ENCODE data around the gene IGFBP4.
"Not testable (repeated sequence)": the region's sequence is repeated elsewhere in the genome, so short reads cannot be mapped to it uniquely, and the experiment has no call there.

IGFBP4 gene

DNA sequence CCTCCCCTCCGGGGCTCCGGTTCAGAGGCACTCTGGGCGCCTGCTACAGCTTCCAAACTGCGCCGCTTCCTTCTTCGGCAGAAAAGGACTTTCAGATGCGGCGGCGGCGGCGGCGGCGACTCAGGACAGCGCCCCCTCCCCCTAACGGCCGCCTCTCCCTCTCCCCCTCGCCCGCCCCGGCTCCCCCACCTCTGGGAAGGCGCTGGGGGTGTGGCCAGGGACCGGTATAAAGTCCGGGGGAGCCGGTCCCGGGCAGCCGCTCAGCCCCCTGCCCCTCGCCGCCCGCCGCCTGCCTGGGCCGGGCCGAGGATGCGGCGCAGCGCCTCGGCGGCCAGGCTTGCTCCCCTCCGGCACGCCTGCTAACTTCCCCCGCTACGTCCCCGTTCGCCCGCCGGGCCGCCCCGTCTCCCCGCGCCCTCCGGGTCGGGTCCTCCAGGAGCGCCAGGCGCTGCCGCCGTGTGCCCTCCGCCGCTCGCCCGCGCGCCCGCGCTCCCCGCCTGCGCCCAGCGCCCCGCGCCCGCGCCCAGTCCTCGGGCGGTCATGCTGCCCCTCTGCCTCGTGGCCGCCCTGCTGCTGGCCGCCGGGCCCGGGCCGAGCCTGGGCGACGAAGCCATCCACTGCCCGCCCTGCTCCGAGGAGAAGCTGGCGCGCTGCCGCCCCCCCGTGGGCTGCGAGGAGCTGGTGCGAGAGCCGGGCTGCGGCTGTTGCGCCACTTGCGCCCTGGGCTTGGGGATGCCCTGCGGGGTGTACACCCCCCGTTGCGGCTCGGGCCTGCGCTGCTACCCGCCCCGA lies at the start of gene IGFBP4:
Gene IGFBP4, plus strand, starts transcription at position 255 of the 792 bp plus-strand sequence. Its CDS starts 286 bp downstream, at position 541.
- Histone ChIP-seq H3K27ac (peak within 1 kb of the TSS; percentile 87 to 97 (median 96)), H3K4me2 (peak within 1 kb of the TSS; percentile 90 to 100 (median 96)), H3K36me3 (peaks cover 0 to 12% (median 0%) of the 10 kb centered on the region in 11 experiments; a peak in 4 of 22 replicates), H3K27me3 (no peaks in the 10 kb centered on the region), H4K20me1 (peaks cover 0 to 22% (median 11%) of the 10 kb centered on the region in 11 experiments; a peak in 11 of 22 replicates), H3K9me3 (replicated peaks in 1 of 11) (no peaks in the 10 kb centered on the region), H3K4me3 (peak within 1 kb of the TSS; percentile 63 to 93 (median 82)), H3K4me1 (peaks cover 50 to 72% (median 63%) of the 10 kb centered on the region in 10 experiments), H3K9ac (peak within 1 kb of the TSS; percentile 90 to 98 (median 96))
- peak in 1 of 11 experiments; percentile 46; a peak in 3 of 22 replicates for TF ChIP-seq Cebpa-rat (IDR thresholded peaks at IDR 0.05)

GRCh38 chr17:40399185-40399584 lies 44.1 kb upstream of the IGFBP4 start:
- Histone ChIP-seq H3K27ac (no peak overlapping the region), H3K36me3 (peaks cover 0 to 100% (median 100%) of the 10 kb centered on the region in 11 experiments; a peak in 20 of 22 replicates), H3K4me2 (no peak overlapping the region), H3K9me3 (replicated peaks in 1 of 11) (no peaks in the 10 kb centered on the region), H4K20me1 (peaks cover 0 to 25% (median 3%) of the 10 kb centered on the region in 11 experiments; a peak in 6 of 22 replicates), H3K4me3 (no peak overlapping the region), H3K4me1 (no peaks in the 10 kb centered on the region), H3K9ac (no peak overlapping the region), H3K27me3 (no peaks in the 10 kb centered on the region)
- no peak for TF ChIP-seq Cebpa-rat (IDR thresholded peaks at IDR 0.05)

DNA sequence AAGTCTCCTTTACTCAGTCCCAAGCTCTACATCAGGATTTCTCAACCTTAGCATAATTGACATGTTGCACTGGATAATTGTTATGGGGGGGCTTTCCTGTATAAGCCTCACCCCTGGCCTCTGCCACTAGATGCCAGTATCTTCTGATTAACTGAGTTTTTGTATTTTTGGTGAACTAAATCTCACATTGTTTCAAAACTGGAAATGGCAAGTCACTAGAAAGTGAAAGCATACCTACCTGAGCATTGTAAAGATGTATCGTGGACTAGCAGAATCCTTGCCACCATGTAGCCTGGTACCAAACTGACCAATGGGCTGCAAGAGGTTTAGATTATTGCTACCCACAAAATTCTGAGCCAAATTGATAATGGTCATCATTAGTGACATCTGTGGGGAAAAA lies 40.6 kb upstream of the IGFBP4 start:
- Histone ChIP-seq H3K36me3 (peaks cover 0 to 100% (median 100%) of the 10 kb centered on the region in 11 experiments; a peak in 21 of 22 replicates), H3K27ac (no peak overlapping the region), H3K4me3 (no peak overlapping the region), H3K4me2 (no peak overlapping the region), H3K9me3 (replicated peaks in 1 of 11) (no peaks in the 10 kb centered on the region), H3K4me1 (no peaks in the 10 kb centered on the region), H3K9ac (no peak overlapping the region; a peak in 1 of 22 replicates), H4K20me1 (peaks cover 0 to 25% (median 0%) of the 10 kb centered on the region in 11 experiments; a peak in 8 of 22 replicates), H3K27me3 (no peaks in the 10 kb centered on the region)
- TF ChIP-seq Cebpa-rat (IDR thresholded peaks at IDR 0.05): no peak

DNA sequence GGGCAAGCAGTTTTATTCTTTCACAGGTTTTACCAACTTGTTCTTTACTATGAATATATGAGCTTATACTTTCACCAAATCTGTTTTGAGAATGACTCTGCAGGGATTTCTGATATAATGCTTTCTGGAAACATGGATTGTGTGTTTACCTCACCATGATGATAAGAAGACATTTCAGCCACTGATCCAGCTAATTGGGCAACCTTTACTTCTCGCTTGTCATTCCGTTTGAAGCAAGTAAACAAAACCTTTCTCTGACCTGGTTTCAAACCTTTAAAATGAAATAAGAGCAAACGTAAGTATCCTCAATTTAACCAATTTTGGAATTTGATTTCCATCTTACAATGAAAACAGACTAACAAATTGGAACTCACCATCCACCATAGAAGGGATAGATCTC lies 39.2 kb upstream of the IGFBP4 start:
- Histone ChIP-seq H3K9me3 (replicated peaks in 1 of 11) (no peaks in the 10 kb centered on the region), H4K20me1 (peaks cover 0 to 30% (median 2%) of the 10 kb centered on the region in 11 experiments; a peak in 7 of 22 replicates), H3K27ac (no peak overlapping the region), H3K27me3 (no peaks in the 10 kb centered on the region), H3K36me3 (peaks cover 0 to 100% (median 99%) of the 10 kb centered on the region in 11 experiments; a peak in 21 of 22 replicates), H3K4me2 (no peak overlapping the region), H3K4me1 (no peaks in the 10 kb centered on the region), H3K4me3 (no peak overlapping the region), H3K9ac (no peak overlapping the region)
- no peak for TF ChIP-seq Cebpa-rat (IDR thresholded peaks at IDR 0.05)

DNA sequence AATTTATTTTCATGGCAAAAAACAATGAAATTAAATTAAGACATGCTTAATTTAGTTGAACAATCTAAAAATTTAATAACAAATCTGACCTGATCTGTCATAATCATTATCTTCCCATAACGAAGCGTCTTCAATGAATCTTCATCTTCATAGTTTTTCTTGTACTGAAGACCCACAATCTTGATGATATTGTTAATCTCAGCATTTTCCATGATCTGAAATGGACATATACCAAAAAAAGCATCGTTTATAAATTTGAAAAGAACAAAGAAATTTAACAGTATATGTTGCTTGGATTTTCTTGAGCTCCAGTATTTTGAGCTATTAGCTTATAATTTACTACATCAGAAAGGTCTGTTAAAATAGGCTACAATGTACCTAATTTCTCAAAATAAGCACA lies 35.8 kb upstream of the IGFBP4 start:
- Histone ChIP-seq H3K4me2 (no peak overlapping the region), H3K36me3 (peaks cover 0 to 100% (median 99%) of the 10 kb centered on the region in 11 experiments; a peak in 21 of 22 replicates), H3K27ac (no peak overlapping the region), H3K4me3 (no peak overlapping the region), H3K27me3 (no peaks in the 10 kb centered on the region), H3K4me1 (no peaks in the 10 kb centered on the region; a peak in 1 of 20 replicates), H4K20me1 (peaks cover 0 to 42% (median 6%) of the 10 kb centered on the region in 11 experiments; a peak in 7 of 22 replicates), H3K9ac (no peak overlapping the region), H3K9me3 (replicated peaks in 1 of 11) (no peaks in the 10 kb centered on the region)
- no peak for TF ChIP-seq Cebpa-rat (IDR thresholded peaks at IDR 0.05)

DNA sequence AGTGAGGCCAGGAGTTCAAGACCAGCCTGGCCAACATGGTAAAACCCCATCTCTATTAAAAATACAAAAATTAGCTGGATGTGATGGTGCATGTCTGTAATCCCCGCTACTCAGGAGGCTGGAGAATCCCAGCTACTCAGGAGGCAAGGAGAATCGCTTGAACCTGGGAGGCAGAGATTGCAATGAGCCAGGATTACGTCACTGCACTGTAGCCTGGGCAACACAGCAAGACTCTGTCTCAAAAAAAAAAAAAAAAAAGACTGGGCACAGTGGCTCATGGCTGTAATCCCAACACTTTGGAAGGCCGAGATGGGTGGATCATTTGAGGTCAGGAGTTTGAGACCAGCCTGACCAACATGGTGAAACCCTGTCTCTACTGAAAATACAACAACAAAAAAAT lies 33.7 kb upstream of the IGFBP4 start:
- H3K4me2 ChIP-seq: not testable (repeated sequence)
- Histone ChIP-seq H4K20me1 (peaks cover 0 to 48% (median 15%) of the 10 kb centered on the region in 11 experiments; a peak in 9 of 22 replicates), H3K36me3 (peaks cover 0 to 100% (median 99%) of the 10 kb centered on the region in 11 experiments; a peak in 20 of 22 replicates)

GRCh38 chr17:40410082-40410481 lies 33.2 kb upstream of the IGFBP4 start:
- Histone ChIP-seq H3K27me3 (no peaks in the 10 kb centered on the region), H3K36me3 (peaks cover 0 to 100% (median 96%) of the 10 kb centered on the region in 11 experiments; a peak in 20 of 22 replicates), H3K27ac (no peak overlapping the region), H3K9me3 (replicated peaks in 1 of 11) (no peaks in the 10 kb centered on the region), H3K4me3 (no peak overlapping the region), H3K4me1 (peaks cover 0 to 15% (median 8%) of the 10 kb centered on the region in 10 experiments; a peak in 10 of 20 replicates), H3K9ac (no peak overlapping the region), H4K20me1 (peaks cover 0 to 49% (median 17%) of the 10 kb centered on the region in 11 experiments; a peak in 9 of 22 replicates), H3K4me2 (no peak overlapping the region)
- no peak for TF ChIP-seq Cebpa-rat (IDR thresholded peaks at IDR 0.05)

More for the DNA sequence above, 33.7 kb upstream of the IGFBP4 start:
- H3K27me3 ChIP-seq; H3K27ac ChIP-seq; H3K4me3 ChIP-seq; H3K9me3 ChIP-seq (replicated peaks in 1 of 11); H3K9ac ChIP-seq: not testable (repeated sequence)
- peaks cover 0 to 11% (median 6%) of the 10 kb centered on the region in 10 experiments; a peak in 6 of 20 replicates for H3K4me1 ChIP-seq

DNA sequence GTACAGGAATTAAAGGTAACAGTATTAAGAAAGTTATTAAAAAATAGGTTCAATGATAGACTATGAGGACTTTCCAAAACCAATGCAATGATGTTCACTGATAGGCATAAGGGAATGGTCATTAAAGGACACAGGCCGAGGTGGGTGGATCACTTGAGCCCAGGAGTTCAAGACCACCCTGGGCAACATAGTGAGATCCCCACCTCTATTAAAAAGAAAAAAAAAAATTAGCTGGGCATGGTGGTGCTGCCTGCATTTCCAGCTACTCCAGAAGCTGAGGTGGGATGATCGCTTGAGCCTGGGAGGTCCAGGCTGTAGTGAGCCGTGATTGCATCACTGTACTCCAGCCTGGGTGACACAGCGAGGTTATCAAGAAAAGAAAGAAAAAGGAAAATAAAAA lies 31.4 kb upstream of the IGFBP4 start:
- H3K9ac ChIP-seq: no peak overlapping the region
- H4K20me1 ChIP-seq: peaks cover 0 to 49% (median 17%) of the 10 kb centered on the region in 11 experiments; a peak in 9 of 22 replicates
- peaks cover 14 to 32% (median 25%) of the 10 kb centered on the region in 10 experiments; a peak in 18 of 20 replicates for H3K4me1 ChIP-seq
- H3K4me3 ChIP-seq: no peak overlapping the region
- no peak overlapping the region for H3K4me2 ChIP-seq
- TF ChIP-seq Cebpa-rat (IDR thresholded peaks at IDR 0.05): no peak
- no peaks in the 10 kb centered on the region for H3K9me3 ChIP-seq (replicated peaks in 1 of 11)
- H3K27me3 ChIP-seq: no peaks in the 10 kb centered on the region
- peaks cover 0 to 98% (median 85%) of the 10 kb centered on the region in 11 experiments; a peak in 19 of 22 replicates for H3K36me3 ChIP-seq
- H3K27ac ChIP-seq: no peak overlapping the region

DNA sequence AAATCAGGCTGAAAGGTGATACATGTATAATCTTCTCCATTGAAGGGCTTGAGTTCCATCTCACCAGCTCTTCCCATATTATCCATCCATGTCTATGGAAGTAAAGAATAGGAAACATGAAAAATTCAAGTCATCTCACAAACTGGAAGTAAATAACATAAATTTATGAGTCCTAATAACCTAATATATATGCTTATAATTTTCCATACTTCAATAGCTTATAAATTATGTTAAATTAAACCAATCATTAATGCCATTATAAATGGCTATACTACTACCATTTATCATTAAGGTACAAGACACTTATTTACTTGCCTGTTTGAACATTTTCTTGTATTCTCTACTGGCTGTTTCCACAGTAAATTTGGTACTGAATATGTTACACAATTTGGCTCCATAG lies 30.4 kb upstream of the IGFBP4 start:
- no peak overlapping the region for H3K4me2 ChIP-seq
- H4K20me1 ChIP-seq: peaks cover 0 to 49% (median 17%) of the 10 kb centered on the region in 11 experiments; a peak in 9 of 22 replicates
- TF ChIP-seq Cebpa-rat (IDR thresholded peaks at IDR 0.05): no peak
- no peaks in the 10 kb centered on the region for H3K9me3 ChIP-seq (replicated peaks in 1 of 11)
- peaks cover 0 to 87% (median 75%) of the 10 kb centered on the region in 11 experiments; a peak in 19 of 22 replicates for H3K36me3 ChIP-seq
- peaks cover 17 to 34% (median 27%) of the 10 kb centered on the region in 10 experiments; a peak in 18 of 20 replicates for H3K4me1 ChIP-seq
- no peak overlapping the region for H3K4me3 ChIP-seq
- H3K9ac ChIP-seq: no peak overlapping the region
- H3K27ac ChIP-seq: no peak overlapping the region
- no peaks in the 10 kb centered on the region for H3K27me3 ChIP-seq

GRCh38 chr17:40414312-40414711 lies 28.9 kb upstream of the IGFBP4 start:
- H3K4me3 ChIP-seq; H3K9me3 ChIP-seq (replicated peaks in 1 of 11); H3K27me3 ChIP-seq: not testable (repeated sequence)
- Histone ChIP-seq H3K27ac (0 out of 22 replicates have a peak overlapping the region, but pooled peaks of 1 of the 11 experiments have one; percentile 0), H3K36me3 (peaks cover 0 to 73% (median 60%) of the 10 kb centered on the region in 11 experiments; a peak in 19 of 22 replicates), H3K4me2 (peak overlapping the region in 3 of 11 experiments; percentile 2 to 24 (median 12); a peak in 3 of 22 replicates), H3K9ac (peak overlapping the region in 4 of 11 experiments; percentile 4 to 28 (median 8); a peak in 2 of 22 replicates), H3K4me1 (peaks cover 30 to 47% (median 39%) of the 10 kb centered on the region in 10 experiments), H4K20me1 (peaks cover 0 to 42% (median 15%) of the 10 kb centered on the region in 11 experiments; a peak in 9 of 22 replicates)
